Stimulated activated CD4-positive, alpha-beta T cell treated with anti-CD3 and anti-CD28 coated beads, Interleukin-12 subunit alpha, Interleukin-12 subunit beta, amount 100 ng/mL, for 48 hours (primary cell): ENCODE results near the gene GDPD1.
"Not testable (repeated sequence)": the region's sequence is repeated elsewhere in the genome, so short reads cannot be mapped to it uniquely, and the experiment has no call there.

ENCODE experiments used
- DNase-seq, 3 donors: peaks; one replicate each; pipeline ENCODE4 v3.0.0-alpha.2; 2020; ENCODE audit warnings: low read depth in 2 of 3, low spot score in 1 of 3

GDPD1 gene

DNA sequence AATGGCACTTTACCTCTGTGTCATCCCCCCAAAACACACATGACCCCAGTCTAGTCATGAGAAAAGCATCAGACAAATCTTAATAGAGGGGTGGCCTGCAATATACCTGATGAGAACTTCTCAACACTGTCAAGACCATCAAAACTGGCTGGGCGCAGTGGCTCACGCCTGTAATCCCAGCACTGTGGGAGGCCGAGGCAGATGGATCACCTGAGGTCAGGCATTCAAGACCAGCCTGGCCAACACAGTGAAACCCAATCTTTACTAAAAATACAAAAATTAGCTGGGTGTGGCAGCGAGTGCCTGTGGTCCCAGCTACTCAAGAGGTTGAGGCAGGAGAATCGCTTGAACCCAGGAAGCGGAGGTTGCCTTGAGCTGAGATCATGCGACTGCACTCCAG is 91.2 kb downstream of the GDPD1 start:
- not testable (repeated sequence) for DNase-seq

GRCh38 chr17:59315866-59316265 is 95.6 kb downstream of the GDPD1 start:
- DNase-seq = no peak
